ENCODE results near the gene TRIM52. TPM values are rescaled to one million over a fixed set of nuclear protein-coding genes. Genes with fewer than 3 reads are reported as not detected.

The TRIM52 gene
- total RNA-seq, 1 experiment from 2014 or later, result 7.8 TPM

DNA sequence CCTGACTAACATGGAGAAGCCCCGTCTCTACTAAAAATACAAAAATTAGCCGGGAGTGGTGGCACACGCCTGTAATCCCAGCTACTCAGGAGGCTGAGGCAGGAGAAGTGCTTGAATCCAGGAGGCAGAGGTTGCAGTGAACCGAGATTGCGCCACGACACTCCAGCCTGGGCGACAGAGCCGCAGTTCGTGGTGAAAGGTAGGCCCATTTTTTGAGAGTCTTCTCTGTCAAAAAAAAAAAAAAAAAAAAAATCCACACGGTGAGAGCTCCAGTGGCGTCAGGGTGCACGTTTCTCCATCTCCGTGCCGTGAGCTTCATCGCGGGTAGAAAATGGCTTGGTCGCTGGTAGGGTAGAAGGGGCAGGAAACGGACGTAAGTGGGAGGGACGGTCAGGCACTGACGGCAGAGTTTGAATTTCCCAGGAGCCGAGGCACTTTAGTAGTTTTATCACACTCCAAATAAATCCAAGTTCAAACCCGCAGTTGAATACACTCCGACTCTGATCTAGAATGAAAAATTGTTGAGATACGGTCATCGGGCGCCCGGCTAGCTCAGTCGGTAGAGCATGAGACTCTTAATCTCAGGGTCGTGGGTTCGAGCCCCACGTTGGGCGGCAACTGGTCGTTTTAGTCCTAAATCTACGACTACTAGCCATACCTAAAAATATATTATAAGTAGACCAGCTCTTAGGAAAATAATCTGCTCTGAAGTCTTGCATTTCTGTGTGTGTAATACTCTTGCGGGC lies 53.6 kb downstream of the TRIM52 start (continued):
- TF ChIP-seq, protein P1, sequence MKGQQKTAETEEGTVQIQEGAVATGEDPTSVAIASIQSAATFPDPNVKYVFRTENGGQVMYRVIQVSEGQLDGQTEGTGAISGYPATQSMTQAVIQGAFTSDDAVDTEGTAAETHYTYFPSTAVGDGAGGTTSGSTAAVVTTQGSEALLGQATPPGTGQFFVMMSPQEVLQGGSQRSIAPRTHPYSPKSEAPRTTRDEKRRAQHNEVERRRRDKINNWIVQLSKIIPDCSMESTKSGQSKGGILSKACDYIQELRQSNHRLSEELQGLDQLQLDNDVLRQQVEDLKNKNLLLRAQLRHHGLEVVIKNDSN (CRISPR knock-in tag; IDR thresholded peaks at IDR 0.05), result no peak
- 0 out of 2 replicates have a peak, but pooled peaks have one; percentile 39 for TF ChIP-seq PRRX2 (CRISPR knock-in tag; IDR thresholded peaks at IDR 0.05)

DNA sequence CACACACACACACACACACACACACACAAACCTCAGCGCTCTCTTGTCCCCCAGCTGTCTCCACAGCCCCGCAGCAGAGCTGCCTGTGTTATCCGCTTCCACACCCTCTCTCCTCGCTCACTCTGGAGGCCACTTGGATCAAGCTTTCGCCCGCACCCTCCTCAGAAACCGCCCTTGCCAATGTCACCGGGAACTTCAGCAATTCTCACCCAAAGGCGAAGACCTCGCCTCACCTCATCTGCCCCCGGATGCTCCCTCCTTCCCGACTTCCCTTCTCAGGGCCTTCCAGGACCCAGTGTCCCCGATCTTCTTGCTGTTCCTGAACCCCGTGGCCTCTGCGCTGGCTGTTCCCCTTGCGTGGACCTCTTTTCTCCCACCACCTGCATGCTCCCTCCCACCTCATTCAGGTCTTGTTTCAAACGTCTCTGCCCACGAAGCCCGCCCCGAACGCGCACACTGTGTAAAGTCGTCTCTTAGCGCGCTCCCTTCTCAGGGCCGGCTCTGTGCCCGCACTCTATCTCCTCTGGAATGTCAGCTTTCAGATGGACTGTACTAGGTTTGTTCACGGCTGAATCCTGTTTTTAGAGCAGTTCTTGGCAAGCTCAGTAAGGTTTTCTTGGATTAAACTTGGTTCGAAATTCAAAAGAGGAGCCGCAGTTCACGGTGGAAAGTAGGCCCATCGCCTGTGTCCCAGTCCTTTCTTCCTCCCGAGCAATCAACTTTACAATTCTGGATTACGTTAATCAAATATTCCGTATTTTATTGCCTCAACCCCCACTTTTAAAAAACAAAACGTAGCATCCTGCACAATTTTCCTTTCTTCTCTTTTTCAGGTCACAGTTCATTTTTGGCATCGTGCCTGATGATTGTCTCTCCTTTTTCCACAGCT lies 54.9 kb downstream of the TRIM52 start:
- H3K36me3 Mint-ChIP-seq, result peaks cover 6% of the 10 kb centered on the region; the same call in 1 of the 2 replicates
- no peaks in the 10 kb centered on the region for H3K9me3 Mint-ChIP-seq
- ATAC-seq (no peak), DNase-seq (ENCODE audit: low spot score) (peak; percentile 29)
- CTCF ChIA-PET, result interaction anchor here (0.6 to 4.6 kb wide), 8 partner anchors 9 to 39 kb away, joined by 3 to 42 read pairs (median 6); partner anchors contain the start of gene TRIM41
- H3K27ac Mint-ChIP-seq, result no peak overlapping the region
- H3K4me3 Mint-ChIP-seq, result peak overlapping the region; percentile 94
- peaks cover 23% of the 10 kb centered on the region for H3K4me1 Mint-ChIP-seq
- POLR2A ChIA-PET, result interaction anchor here (0.8 to 1.8 kb wide), 4 partner anchors 8 to 18 kb away, joined by 3 to 11 read pairs (median 6); partner anchors contain the start of gene TRIM41
- H3K27me3 Mint-ChIP-seq (ENCODE audit: low read depth), result peaks cover 62% of the 10 kb centered on the region
- TF ChIP-seq TEAD4 (CRISPR knock-in tag; IDR thresholded peaks at IDR 0.05) (no peak), NR3C1 (CRISPR knock-in tag; conservative IDR thresholded peaks at IDR 0.05; ENCODE audit: low read depth) (no peak), HMGA2 (CRISPR knock-in tag; IDR thresholded peaks at IDR 0.05) (no peak), TEAD1 (CRISPR knock-in tag; IDR thresholded peaks at IDR 0.05) (no peak), ZNF416 (CRISPR knock-in tag; IDR thresholded peaks at IDR 0.05) (no peak), GRHL2 (CRISPR knock-in tag; IDR thresholded peaks at IDR 0.05; ENCODE audit: insufficient replicate concordance, severe bottlenecking) (no peak), TCF7 (CRISPR knock-in tag; IDR thresholded peaks at IDR 0.05; ENCODE audit: low read depth) (no peak), CREM (CRISPR knock-in tag; IDR thresholded peaks at IDR 0.05) (no peak), ZBTB21 (CRISPR knock-in tag; IDR thresholded peaks at IDR 0.05; ENCODE audit: borderline replicate concordance) (no peak), ATF1 (CRISPR knock-in tag; IDR thresholded peaks at IDR 0.05) (no peak)
- TF ChIP-seq, protein P2, sequence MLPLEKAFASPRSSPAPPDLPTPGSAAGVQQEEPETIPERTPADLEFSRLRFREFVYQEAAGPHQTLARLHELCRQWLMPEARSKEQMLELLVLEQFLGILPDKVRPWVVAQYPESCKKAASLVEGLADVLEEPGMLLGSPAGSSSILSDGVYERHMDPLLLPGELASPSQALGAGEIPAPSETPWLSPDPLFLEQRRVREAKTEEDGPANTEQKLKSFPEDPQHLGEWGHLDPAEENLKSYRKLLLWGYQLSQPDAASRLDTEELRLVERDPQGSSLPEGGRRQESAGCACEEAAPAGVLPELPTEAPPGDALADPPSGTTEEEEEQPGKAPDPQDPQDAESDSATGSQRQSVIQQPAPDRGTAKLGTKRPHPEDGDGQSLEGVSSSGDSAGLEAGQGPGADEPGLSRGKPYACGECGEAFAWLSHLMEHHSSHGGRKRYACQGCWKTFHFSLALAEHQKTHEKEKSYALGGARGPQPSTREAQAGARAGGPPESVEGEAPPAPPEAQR (CRISPR knock-in tag; IDR thresholded peaks at IDR 0.05), result no peak
- TF ChIP-seq, protein P1 (CRISPR knock-in tag; IDR thresholded peaks at IDR 0.05), result no peak
- TF ChIP-seq, protein P3, sequence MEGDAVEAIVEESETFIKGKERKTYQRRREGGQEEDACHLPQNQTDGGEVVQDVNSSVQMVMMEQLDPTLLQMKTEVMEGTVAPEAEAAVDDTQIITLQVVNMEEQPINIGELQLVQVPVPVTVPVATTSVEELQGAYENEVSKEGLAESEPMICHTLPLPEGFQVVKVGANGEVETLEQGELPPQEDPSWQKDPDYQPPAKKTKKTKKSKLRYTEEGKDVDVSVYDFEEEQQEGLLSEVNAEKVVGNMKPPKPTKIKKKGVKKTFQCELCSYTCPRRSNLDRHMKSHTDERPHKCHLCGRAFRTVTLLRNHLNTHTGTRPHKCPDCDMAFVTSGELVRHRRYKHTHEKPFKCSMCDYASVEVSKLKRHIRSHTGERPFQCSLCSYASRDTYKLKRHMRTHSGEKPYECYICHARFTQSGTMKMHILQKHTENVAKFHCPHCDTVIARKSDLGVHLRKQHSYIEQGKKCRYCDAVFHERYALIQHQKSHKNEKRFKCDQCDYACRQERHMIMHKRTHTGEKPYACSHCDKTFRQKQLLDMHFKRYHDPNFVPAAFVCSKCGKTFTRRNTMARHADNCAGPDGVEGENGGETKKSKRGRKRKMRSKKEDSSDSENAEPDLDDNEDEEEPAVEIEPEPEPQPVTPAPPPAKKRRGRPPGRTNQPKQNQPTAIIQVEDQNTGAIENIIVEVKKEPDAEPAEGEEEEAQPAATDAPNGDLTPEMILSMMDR (IDR thresholded peaks at IDR 0.05), result no peak

Small RNA genes within 50 kb of the gene (microRNA-seq; reads per million reads assigned to microRNA genes)
- gene MIR4638 (ENCODE audit: borderline number of aligned reads), result not detected

Other genes starting within 250 kb of the TRIM52 start
- gene BTNL9, start 220.9 kb downstream of the TRIM52 start, total RNA-seq (2021), result 1.6 to 3.4 TPM (median 1.8 TPM) in 3 replicates
- not detected in 3 replicates for gene OR2V1, start 130.0 kb downstream of the TRIM52 start, total RNA-seq (2021)
- gene OR2V2, start 113.6 kb downstream of the TRIM52 start, total RNA-seq (2021), result not detected in 3 replicates
- 0.64 to 1.4 TPM (median 0.98 TPM) in 3 replicates for gene TRIM7, start 55.9 kb downstream of the TRIM52 start, total RNA-seq (2021)
- gene TRIM41, start 37.9 kb downstream of the TRIM52 start, total RNA-seq (2021), result 31.9 to 33.5 TPM (median 32.2 TPM) in 3 replicates
- 2,360 to 2,535 TPM (median 2,479 TPM) in 3 replicates for gene RACK1, start 17.2 kb downstream of the TRIM52 start, total RNA-seq (2021)
- gene OR4F3, start 106.1 kb upstream of the TRIM52 start, total RNA-seq (2021), result not detected in 3 replicates